ENCODE results near the gene CALD1. TPM values are rescaled to one million over a fixed set of nuclear protein-coding genes. Genes with fewer than 3 reads are reported as not detected.

CALD1 gene
- total RNA-seq, 1 donor from 2014 or later: 86.1 TPM

GRCh38 chr7:134900166-134900982 lies 120.9 kb downstream of the CALD1 start:
- ATAC-seq (ENCODE audit: poor library complexity): no peak
- no peak for DNase-seq
- intact Hi-C loops (cut with DNase I): no loop called here

GRCh38 chr7:134901389-134902020 lies 122.1 kb downstream of the CALD1 start:
- intact Hi-C loops (cut with DNase I): no loop called here
- no peak for DNase-seq
- no peak for ATAC-seq (ENCODE audit: poor library complexity)

GRCh38 chr7:134902058-134902457 lies 122.6 kb downstream of the CALD1 start:
- intact Hi-C loops (cut with DNase I): no loop called here
- ATAC-seq (ENCODE audit: poor library complexity) (no peak), DNase-seq (no peak)

- ATAC-seq (ENCODE audit: poor library complexity): no peak
- DNase-seq: no peak
- intact Hi-C loops (cut with DNase I): no loop called here
Observed at GRCh38 chr7:134903073-134903790, 123.8 kb downstream of the CALD1 start.

GRCh38 chr7:134905375-134905774 lies 125.9 kb downstream of the CALD1 start:
- intact Hi-C loops (cut with DNase I): no loop called here
- peak; percentile 61 for ATAC-seq (ENCODE audit: poor library complexity)
- no peak for DNase-seq

- intact Hi-C loops (cut with DNase I): no loop called here
- DNase-seq: no peak
Observed at GRCh38 chr7:134907000-134907399, 127.6 kb downstream of the CALD1 start.

GRCh38 chr7:134907639-134908038 lies 128.2 kb downstream of the CALD1 start:
- intact Hi-C loops (cut with DNase I): no loop called here
- DNase-seq (no peak), ATAC-seq (ENCODE audit: poor library complexity) (peak; percentile 20)

More at GRCh38 chr7:134907000-134907399, 127.6 kb downstream of the CALD1 start:
- no peak for ATAC-seq (ENCODE audit: poor library complexity)

- no peak for ATAC-seq (ENCODE audit: poor library complexity)
- intact Hi-C loops (cut with DNase I): no loop called here
Observed at GRCh38 chr7:134908289-134908688, 128.9 kb downstream of the CALD1 start.

GRCh38 chr7:134910214-134910890 lies 130.9 kb downstream of the CALD1 start:
- intact Hi-C loops (cut with DNase I): no loop called here
- ATAC-seq (ENCODE audit: poor library complexity) (no peak), DNase-seq (no peak)

More at GRCh38 chr7:134908289-134908688, 128.9 kb downstream of the CALD1 start:
- DNase-seq: no peak

- intact Hi-C loops (cut with DNase I): no loop called here
- ATAC-seq (ENCODE audit: poor library complexity) (no peak), DNase-seq (no peak)
Observed at GRCh38 chr7:134910968-134911367, 131.5 kb downstream of the CALD1 start.

GRCh38 chr7:134916171-134916883 lies 136.9 kb downstream of the CALD1 start:
- intact Hi-C loops (cut with DNase I): no loop called here
- ATAC-seq (ENCODE audit: poor library complexity): no peak

GRCh38 chr7:134919240-134919641 lies 139.8 kb downstream of the CALD1 start:
- no peak for DNase-seq
- intact Hi-C loops (cut with DNase I): no loop called here
- ATAC-seq (ENCODE audit: poor library complexity): peak; percentile 52

More at GRCh38 chr7:134916171-134916883, 136.9 kb downstream of the CALD1 start:
- no peak for DNase-seq

GRCh38 chr7:134920026-134920753 lies 140.8 kb downstream of the CALD1 start:
- intact Hi-C loops (cut with DNase I): no loop called here
- ATAC-seq (ENCODE audit: poor library complexity) (peak; percentile 6), DNase-seq (no peak)

- DNase-seq (no peak), ATAC-seq (ENCODE audit: poor library complexity) (peak; percentile 50)
- intact Hi-C loops (cut with DNase I): no loop called here
Observed at GRCh38 chr7:134922720-134923704, 143.6 kb downstream of the CALD1 start.

GRCh38 chr7:134925766-134926165 lies 146.3 kb downstream of the CALD1 start:
- ATAC-seq (ENCODE audit: poor library complexity): no peak
- intact Hi-C loops (cut with DNase I): no loop called here

GRCh38 chr7:134926396-134926795 lies 147.0 kb downstream of the CALD1 start:
- intact Hi-C loops (cut with DNase I): no loop called here
- ATAC-seq (ENCODE audit: poor library complexity) (no peak), DNase-seq (no peak)

More at GRCh38 chr7:134925766-134926165, 146.3 kb downstream of the CALD1 start:
- DNase-seq: no peak

GRCh38 chr7:134927076-134927475 lies 147.6 kb downstream of the CALD1 start:
- DNase-seq: no peak
- intact Hi-C loops (cut with DNase I): no loop called here
- no peak for ATAC-seq (ENCODE audit: poor library complexity)
